Astrocyte of the cerebellum (primary cell): ENCODE data around the gene HSF5.

Source experiments
- DNase-seq: peaks from one replicate; pipeline ENCODE4 v3.0.0-alpha.2; 2011; ENCODE audit warnings: low read depth
- H3K4me3 ChIP-seq: 2 replicates; pipeline ENCODE4 v1.5.1; 2011; ENCODE audit warnings: mild to moderate bottlenecking, low read depth, low read length, moderate library complexity
- in situ Hi-C: cut with HindIII; loops from 2 replicates; pipeline ENCODE4 v1.10.0; 2017; ENCODE audit warnings: low sequenced_read_pairs
- TF ChIP-seq, protein P1 (sequence below): IDR thresholded peaks from 2 replicates; pipeline ENCODE4 v1.5.1; 2012; ENCODE audit warnings: low read length, low read depth, moderate library complexity, mild to moderate bottlenecking; ENCODE audit errors: missing control alignments

HSF5 gene

DNA sequence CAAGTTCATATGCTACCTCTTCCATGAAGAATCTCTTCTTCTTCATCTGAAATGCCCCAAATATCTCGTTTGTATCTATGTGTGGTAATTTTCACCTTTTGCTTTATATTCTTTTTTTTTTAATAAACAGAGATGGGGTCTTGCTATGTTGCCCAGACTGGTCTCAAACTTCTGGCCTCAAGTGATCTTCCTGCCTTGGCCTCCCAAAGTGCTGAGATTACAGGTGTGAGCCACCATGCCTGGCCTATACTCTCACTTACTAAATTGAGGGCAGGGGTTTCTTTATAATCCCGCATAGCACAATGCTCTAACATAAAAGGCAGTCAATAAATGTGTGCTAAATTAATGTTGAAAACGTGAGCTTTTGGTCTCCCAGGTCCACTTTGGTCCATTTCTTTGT, 101.5 kb downstream of the HSF5 start:
- no peak for DNase-seq
- H3K4me3 ChIP-seq = no peak overlapping the region
- in situ Hi-C loops = no loop called here
- TF ChIP-seq, protein P1, sequence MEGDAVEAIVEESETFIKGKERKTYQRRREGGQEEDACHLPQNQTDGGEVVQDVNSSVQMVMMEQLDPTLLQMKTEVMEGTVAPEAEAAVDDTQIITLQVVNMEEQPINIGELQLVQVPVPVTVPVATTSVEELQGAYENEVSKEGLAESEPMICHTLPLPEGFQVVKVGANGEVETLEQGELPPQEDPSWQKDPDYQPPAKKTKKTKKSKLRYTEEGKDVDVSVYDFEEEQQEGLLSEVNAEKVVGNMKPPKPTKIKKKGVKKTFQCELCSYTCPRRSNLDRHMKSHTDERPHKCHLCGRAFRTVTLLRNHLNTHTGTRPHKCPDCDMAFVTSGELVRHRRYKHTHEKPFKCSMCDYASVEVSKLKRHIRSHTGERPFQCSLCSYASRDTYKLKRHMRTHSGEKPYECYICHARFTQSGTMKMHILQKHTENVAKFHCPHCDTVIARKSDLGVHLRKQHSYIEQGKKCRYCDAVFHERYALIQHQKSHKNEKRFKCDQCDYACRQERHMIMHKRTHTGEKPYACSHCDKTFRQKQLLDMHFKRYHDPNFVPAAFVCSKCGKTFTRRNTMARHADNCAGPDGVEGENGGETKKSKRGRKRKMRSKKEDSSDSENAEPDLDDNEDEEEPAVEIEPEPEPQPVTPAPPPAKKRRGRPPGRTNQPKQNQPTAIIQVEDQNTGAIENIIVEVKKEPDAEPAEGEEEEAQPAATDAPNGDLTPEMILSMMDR = no peak

DNA sequence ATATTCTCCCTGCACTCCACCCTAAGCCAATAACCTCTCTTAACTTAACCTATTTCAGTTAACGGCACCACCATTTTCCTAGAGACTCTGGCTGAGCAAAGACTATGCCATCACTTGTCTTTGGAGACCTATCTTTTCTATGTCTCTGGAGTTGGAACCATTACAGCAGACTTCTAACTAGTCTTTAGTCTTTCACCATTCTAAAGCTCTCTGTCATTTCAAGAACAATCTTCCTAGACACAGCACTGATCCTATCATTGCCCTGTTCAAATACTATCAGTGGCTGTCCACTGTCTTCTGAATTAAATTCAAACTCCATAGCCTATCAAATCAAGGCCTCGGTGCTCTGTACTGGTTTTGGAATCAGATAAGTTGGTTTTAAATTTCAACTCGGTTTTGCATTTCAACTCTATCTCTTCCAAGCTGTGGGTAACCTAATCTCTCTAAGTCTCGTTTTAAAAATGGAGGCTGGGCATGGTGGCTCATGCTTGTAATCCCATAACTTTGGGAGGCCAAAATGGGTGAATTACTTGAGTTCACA, 102.8 kb downstream of the HSF5 start:
- TF ChIP-seq, protein P1 = no peak
- no peak overlapping the region for H3K4me3 ChIP-seq
- DNase-seq = no peak
- in situ Hi-C loops = no loop called here

DNA sequence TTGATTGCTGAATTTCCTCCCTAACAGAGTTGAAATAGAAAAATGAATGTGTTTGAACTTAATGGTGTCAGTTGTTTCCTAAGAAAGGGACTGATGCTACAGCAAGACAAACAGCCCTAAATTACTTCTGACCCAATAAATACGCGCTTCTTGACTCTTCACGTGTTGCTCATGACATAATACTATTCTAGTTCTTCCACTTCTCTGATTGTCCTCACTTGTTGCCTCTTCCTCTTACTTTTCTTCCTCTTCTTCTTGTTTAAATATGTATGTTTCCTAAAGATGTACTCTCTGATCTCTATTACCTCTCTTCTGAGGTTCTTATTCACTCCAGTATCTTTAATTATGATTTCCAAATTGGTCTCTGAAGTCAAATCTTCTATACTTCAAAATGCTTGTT, 103.3 kb downstream of the HSF5 start:
- TF ChIP-seq, protein P1 = no peak
- in situ Hi-C loops = no loop called here
- DNase-seq = no peak
- no peak overlapping the region for H3K4me3 ChIP-seq

- no peak for DNase-seq
- in situ Hi-C loops = no loop called here
- H3K4me3 ChIP-seq = no peak overlapping the region
- TF ChIP-seq, protein P1 = no peak
Measured at GRCh38 chr17:58383892-58384462, 104.2 kb downstream of the HSF5 start.

DNA sequence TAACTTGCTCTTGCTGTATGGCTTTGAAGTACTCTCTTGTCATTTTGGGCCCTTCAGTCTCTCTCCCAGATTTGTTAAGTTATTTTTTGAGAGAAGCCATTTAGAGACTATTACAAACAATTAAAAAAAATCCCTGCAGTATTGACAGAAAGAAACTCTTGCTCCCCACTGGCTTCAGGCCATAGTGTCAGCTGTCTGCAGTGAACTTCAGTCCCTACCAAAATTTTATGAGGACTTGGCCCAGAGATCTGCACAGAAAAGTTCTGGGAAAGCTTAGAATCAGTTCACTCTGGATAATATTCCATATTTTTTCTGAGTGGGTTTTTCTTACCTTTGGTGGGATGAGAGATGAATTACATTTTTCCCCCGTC, 105.4 kb downstream of the HSF5 start:
- H3K4me3 ChIP-seq = no peak overlapping the region
- in situ Hi-C loops = no loop called here
- TF ChIP-seq, protein P1 = no peak
- DNase-seq = no peak

GRCh38 chr17:58382108-58382871, 105.9 kb downstream of the HSF5 start:
- H3K4me3 ChIP-seq = no peak overlapping the region
- TF ChIP-seq, protein P1 = no peak
- DNase-seq = no peak
- in situ Hi-C loops = no loop called here
